HEK293 (cell line): ENCODE data around the gene MAP3K15.

Experiments
- CTCF ChIA-PET: fragments of 350-600 bp; formaldehyde crosslinking; extraction: SDS; loops from one replicate; lab custom pipeline; 2021; ENCODE audit warnings: antibody characterized with exemption; lab: Yijun Ruan, JAX
- POLR2A ChIA-PET: fragments of 300-600 bp; formaldehyde crosslinking; extraction: SDS; loops from one replicate; lab custom pipeline; 2020; ENCODE audit warnings: antibody characterized with exemption, inconsistent platforms; lab: Yijun Ruan, JAX
- H3K27ac ChIP-seq: fragments of 200-500 bp; sonication (Bioruptor generic); 2 replicates; pipeline ENCODE4 v1.5.1; 2014; ENCODE audit warnings: low read depth, low read length, control low read depth, inconsistent platforms; ENCODE audit errors: extremely low read depth
- H3K36me3 ChIP-seq, 2 experiments: fragments of 200-500 bp in 1 of 2; sonication (Bioruptor generic) in 1 of 2; 1 replicate in 1 of 2; 2 replicates in 1 of 2; pipeline ENCODE4 v1.5.1; 2014 to 2017; ENCODE audit warnings: inconsistent platforms in 2 of 2, low read length in 2 of 2; ENCODE audit not compliant: control insufficient read depth in 2 of 2, insufficient read depth in 1 of 2
- H3K4me1 ChIP-seq: fragments of 200-500 bp; sonication (Bioruptor generic); 2 replicates; pipeline ENCODE4 v1.5.1; 2014; ENCODE audit warnings: mild to moderate bottlenecking, low read length, inconsistent platforms; ENCODE audit not compliant: control insufficient read depth, insufficient read depth
- H3K4me3 ChIP-seq: 2 replicates; pipeline ENCODE4 v1.5.1; 2011; ENCODE audit warnings: low read depth, mild to moderate bottlenecking, control low read depth, low read length, moderate library complexity
- H3K9me3 ChIP-seq: fragments of 200-500 bp; sonication (Bioruptor generic); 2 replicates; pipeline ENCODE4 v1.5.1; 2014; ENCODE audit warnings: low read depth, low read length, inconsistent platforms; ENCODE audit not compliant: control insufficient read depth, insufficient read depth
- EGR2 ChIP-seq: fragments of 450-650 bp; formaldehyde crosslinking; IDR thresholded peaks from 2 replicates; pipeline ENCODE4 v1.5.1; 2016; ENCODE audit warnings: low read depth, missing biosample characterization, missing genetic modification characterization
- GFI1B ChIP-seq: fragments of 450-650 bp; formaldehyde crosslinking; IDR thresholded peaks from 2 replicates; pipeline ENCODE4 v1.5.1; 2016; ENCODE audit warnings: missing biosample characterization, missing genetic modification characterization
- GLI2 ChIP-seq: fragments of 450-650 bp; formaldehyde crosslinking; IDR thresholded peaks from 2 replicates; pipeline ENCODE4; 2017; ENCODE audit warnings: missing biosample characterization, missing genetic modification characterization, low read depth, borderline replicate concordance
- IKZF3 ChIP-seq: fragments of 450-650 bp; IDR thresholded peaks from 2 replicates; pipeline ENCODE4 v1.5.0; 2018; ENCODE audit warnings: missing biosample characterization, mild to moderate bottlenecking, missing genetic modification characterization, moderate library complexity
- OVOL3 ChIP-seq: fragments of 450-650 bp; formaldehyde crosslinking; IDR thresholded peaks from 2 replicates; pipeline ENCODE4 v1.5.1; 2016; ENCODE audit warnings: missing biosample characterization, missing genetic modification characterization
- SP2 ChIP-seq: fragments of 450-650 bp; formaldehyde crosslinking; IDR thresholded peaks from 2 replicates; pipeline ENCODE4 v1.5.1; 2016; ENCODE audit warnings: missing biosample characterization, missing genetic modification characterization
- SP3 ChIP-seq: fragments of 450-650 bp; formaldehyde crosslinking; IDR thresholded peaks from 2 replicates; pipeline ENCODE4 v1.5.1; 2016; ENCODE audit warnings: missing biosample characterization, missing genetic modification characterization
- ZFP41 ChIP-seq: fragments of 450-650 bp; formaldehyde crosslinking; IDR thresholded peaks from 2 replicates; pipeline ENCODE4 v1.5.1; 2016; ENCODE audit warnings: missing biosample characterization, missing genetic modification characterization, borderline replicate concordance
- ZNF121 ChIP-seq: fragments of 450-650 bp; formaldehyde crosslinking; IDR thresholded peaks from 2 replicates; pipeline ENCODE4 v1.5.1; 2016; ENCODE audit warnings: missing biosample characterization, missing genetic modification characterization
- ZNF274 ChIP-seq, 2 experiments: fragments of 200-500 bp in 1 of 2; fragments of 450-650 bp in 1 of 2; sonication (Bioruptor generic) in 1 of 2; formaldehyde crosslinking in 1 of 2; IDR thresholded peaks; 2 replicates each; pipeline versions ENCODE4 v1.5.1 to v1.6.1; 2014 to 2016; ENCODE audit warnings: borderline replicate concordance in 1 of 2, inconsistent platforms in 1 of 2, low read length in 1 of 2, missing biosample characterization in 1 of 2, missing genetic modification characterization in 1 of 2
- ZNF391 ChIP-seq: fragments of 450-650 bp; formaldehyde crosslinking; IDR thresholded peaks from 2 replicates; pipeline ENCODE4 v1.5.1; 2016; ENCODE audit warnings: low read depth, missing biosample characterization, missing genetic modification characterization, borderline replicate concordance
- ZNF529 ChIP-seq: fragments of 450-650 bp; formaldehyde crosslinking; IDR thresholded peaks from 2 replicates; pipeline ENCODE4 v1.5.1; 2017; ENCODE audit warnings: missing genetic modification characterization, missing biosample characterization; ENCODE audit not compliant: insufficient replicate concordance
- ZNF544 ChIP-seq: fragments of 450-650 bp; formaldehyde crosslinking; IDR thresholded peaks from 2 replicates; pipeline ENCODE4 v1.5.0; 2017; ENCODE audit warnings: missing biosample characterization, missing genetic modification characterization
- ZNF561 ChIP-seq: fragments of 450-650 bp; IDR thresholded peaks from 2 replicates; pipeline ENCODE4 v1.5.1; 2018; ENCODE audit warnings: missing biosample characterization, missing genetic modification characterization, borderline replicate concordance
- ZNF792 ChIP-seq: fragments of 450-650 bp; formaldehyde crosslinking; IDR thresholded peaks from 2 replicates; pipeline ENCODE4 v1.5.1; 2016; ENCODE audit warnings: missing biosample characterization, missing genetic modification characterization
- TF ChIP-seq, protein P1 (sequence below): fragments of 450-650 bp; formaldehyde crosslinking; IDR thresholded peaks from 2 replicates; pipeline ENCODE4 v1.5.1; 2016; ENCODE audit warnings: missing biosample characterization, missing genetic modification characterization
- TF ChIP-seq, protein P2 (sequence below): fragments of 450-650 bp; formaldehyde crosslinking; IDR thresholded peaks from 2 replicates; pipeline ENCODE4 v1.5.1; 2016; ENCODE audit warnings: missing biosample characterization, missing genetic modification characterization, borderline replicate concordance
- TF ChIP-seq, protein P3 (sequence below): fragments of 450-650 bp; formaldehyde crosslinking; IDR thresholded peaks from 2 replicates; pipeline ENCODE4 v1.5.1; 2016; ENCODE audit warnings: missing biosample characterization, missing genetic modification characterization, borderline replicate concordance
- TF ChIP-seq, protein P4 (sequence below): fragments of 450-650 bp; formaldehyde crosslinking; IDR thresholded peaks from 2 replicates; pipeline ENCODE4 v1.5.1; 2016; ENCODE audit warnings: missing biosample characterization, missing genetic modification characterization

MAP3K15 gene

DNA sequence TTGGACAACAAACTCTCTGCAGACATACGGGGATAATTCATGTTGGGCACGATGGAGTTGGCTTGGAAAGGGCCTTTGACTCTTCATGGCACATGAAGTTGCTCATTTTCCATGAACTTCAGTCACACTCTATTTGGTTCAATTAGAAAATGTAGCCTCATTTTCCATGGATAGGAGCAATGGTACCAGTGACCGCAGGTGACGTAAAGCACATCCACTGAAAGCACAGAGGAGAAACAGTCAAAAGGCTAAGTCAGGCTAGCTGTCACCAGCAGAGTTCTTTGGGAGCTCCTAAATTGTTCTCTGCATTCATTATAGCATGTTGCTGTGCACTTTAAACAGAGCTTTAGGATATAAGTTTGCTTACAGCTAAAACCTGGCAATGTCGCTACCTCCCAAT, 39.9 kb upstream of the MAP3K15 start:
- CTCF ChIA-PET = interaction anchor here (1.7 kb wide), 1 partner anchor 9 kb away, joined by 6 read pairs; no protein-coding TSS in a partner anchor
- Histone ChIP-seq H3K27ac (no peak overlapping the region), H3K9me3 (no peaks in the 10 kb centered on the region), H3K4me1 (no peaks in the 10 kb centered on the region), H3K36me3 (no peaks in the 10 kb centered on the region), H3K4me3 (no peak overlapping the region)
- no peak for TF ChIP-seq ZNF792 (tag by site-specific recombination)
- TF ChIP-seq, protein P1, sequence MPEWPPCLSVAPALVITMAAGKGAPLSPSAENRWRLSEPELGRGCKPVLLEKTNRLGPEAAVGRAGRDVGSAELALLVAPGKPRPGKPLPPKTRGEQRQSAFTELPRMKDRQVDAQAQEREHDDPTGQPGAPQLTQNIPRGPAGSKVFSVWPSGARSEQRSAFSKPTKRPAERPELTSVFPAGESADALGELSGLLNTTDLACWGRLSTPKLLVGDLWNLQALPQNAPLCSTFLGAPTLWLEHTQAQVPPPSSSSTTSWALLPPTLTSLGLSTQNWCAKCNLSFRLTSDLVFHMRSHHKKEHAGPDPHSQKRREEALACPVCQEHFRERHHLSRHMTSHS = no peak
- TF ChIP-seq ZNF274 (IDR thresholded peaks at IDR 0.05; ENCODE audit: low read length) = no peak
- no peak for TF ChIP-seq ZNF274 (tag by site-specific recombination; IDR thresholded peaks at IDR 0.05; ENCODE audit: borderline replicate concordance)
- no peak for TF ChIP-seq GLI2 (tag by site-specific recombination)
- no peak for TF ChIP-seq OVOL3 (tag by site-specific recombination)
- no peak for TF ChIP-seq ZNF529 (tag by site-specific recombination)
- no peak for TF ChIP-seq EGR2 (tag by site-specific recombination)
- TF ChIP-seq, protein P2, sequence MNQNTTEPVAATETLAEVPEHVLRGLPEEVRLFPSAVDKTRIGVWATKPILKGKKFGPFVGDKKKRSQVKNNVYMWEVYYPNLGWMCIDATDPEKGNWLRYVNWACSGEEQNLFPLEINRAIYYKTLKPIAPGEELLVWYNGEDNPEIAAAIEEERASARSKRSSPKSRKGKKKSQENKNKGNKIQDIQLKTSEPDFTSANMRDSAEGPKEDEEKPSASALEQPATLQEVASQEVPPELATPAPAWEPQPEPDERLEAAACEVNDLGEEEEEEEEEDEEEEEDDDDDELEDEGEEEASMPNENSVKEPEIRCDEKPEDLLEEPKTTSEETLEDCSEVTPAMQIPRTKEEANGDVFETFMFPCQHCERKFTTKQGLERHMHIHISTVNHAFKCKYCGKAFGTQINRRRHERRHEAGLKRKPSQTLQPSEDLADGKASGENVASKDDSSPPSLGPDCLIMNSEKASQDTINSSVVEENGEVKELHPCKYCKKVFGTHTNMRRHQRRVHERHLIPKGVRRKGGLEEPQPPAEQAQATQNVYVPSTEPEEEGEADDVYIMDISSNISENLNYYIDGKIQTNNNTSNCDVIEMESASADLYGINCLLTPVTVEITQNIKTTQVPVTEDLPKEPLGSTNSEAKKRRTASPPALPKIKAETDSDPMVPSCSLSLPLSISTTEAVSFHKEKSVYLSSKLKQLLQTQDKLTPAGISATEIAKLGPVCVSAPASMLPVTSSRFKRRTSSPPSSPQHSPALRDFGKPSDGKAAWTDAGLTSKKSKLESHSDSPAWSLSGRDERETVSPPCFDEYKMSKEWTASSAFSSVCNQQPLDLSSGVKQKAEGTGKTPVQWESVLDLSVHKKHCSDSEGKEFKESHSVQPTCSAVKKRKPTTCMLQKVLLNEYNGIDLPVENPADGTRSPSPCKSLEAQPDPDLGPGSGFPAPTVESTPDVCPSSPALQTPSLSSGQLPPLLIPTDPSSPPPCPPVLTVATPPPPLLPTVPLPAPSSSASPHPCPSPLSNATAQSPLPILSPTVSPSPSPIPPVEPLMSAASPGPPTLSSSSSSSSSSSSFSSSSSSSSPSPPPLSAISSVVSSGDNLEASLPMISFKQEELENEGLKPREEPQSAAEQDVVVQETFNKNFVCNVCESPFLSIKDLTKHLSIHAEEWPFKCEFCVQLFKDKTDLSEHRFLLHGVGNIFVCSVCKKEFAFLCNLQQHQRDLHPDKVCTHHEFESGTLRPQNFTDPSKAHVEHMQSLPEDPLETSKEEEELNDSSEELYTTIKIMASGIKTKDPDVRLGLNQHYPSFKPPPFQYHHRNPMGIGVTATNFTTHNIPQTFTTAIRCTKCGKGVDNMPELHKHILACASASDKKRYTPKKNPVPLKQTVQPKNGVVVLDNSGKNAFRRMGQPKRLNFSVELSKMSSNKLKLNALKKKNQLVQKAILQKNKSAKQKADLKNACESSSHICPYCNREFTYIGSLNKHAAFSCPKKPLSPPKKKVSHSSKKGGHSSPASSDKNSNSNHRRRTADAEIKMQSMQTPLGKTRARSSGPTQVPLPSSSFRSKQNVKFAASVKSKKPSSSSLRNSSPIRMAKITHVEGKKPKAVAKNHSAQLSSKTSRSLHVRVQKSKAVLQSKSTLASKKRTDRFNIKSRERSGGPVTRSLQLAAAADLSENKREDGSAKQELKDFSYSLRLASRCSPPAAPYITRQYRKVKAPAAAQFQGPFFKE (tag by site-specific recombination) = no peak
- TF ChIP-seq, protein P3, sequence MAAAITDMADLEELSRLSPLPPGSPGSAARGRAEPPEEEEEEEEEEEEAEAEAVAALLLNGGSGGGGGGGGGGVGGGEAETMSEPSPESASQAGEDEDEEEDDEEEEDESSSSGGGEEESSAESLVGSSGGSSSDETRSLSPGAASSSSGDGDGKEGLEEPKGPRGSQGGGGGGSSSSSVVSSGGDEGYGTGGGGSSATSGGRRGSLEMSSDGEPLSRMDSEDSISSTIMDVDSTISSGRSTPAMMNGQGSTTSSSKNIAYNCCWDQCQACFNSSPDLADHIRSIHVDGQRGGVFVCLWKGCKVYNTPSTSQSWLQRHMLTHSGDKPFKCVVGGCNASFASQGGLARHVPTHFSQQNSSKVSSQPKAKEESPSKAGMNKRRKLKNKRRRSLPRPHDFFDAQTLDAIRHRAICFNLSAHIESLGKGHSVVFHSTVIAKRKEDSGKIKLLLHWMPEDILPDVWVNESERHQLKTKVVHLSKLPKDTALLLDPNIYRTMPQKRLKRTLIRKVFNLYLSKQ = no peak
- no peak for TF ChIP-seq IKZF3 (tag by site-specific recombination)
- TF ChIP-seq ZNF544 (tag by site-specific recombination) = no peak
- TF ChIP-seq ZNF391 (tag by site-specific recombination) = no peak
- no peak for TF ChIP-seq SP3 (tag by site-specific recombination)
- TF ChIP-seq GFI1B = no peak
- TF ChIP-seq ZNF121 (tag by site-specific recombination) = no peak
- TF ChIP-seq SP2 (tag by site-specific recombination) = no peak
- TF ChIP-seq ZNF561 (tag by site-specific recombination) = no peak
- no peak for TF ChIP-seq ZFP41
- TF ChIP-seq, protein P4, sequence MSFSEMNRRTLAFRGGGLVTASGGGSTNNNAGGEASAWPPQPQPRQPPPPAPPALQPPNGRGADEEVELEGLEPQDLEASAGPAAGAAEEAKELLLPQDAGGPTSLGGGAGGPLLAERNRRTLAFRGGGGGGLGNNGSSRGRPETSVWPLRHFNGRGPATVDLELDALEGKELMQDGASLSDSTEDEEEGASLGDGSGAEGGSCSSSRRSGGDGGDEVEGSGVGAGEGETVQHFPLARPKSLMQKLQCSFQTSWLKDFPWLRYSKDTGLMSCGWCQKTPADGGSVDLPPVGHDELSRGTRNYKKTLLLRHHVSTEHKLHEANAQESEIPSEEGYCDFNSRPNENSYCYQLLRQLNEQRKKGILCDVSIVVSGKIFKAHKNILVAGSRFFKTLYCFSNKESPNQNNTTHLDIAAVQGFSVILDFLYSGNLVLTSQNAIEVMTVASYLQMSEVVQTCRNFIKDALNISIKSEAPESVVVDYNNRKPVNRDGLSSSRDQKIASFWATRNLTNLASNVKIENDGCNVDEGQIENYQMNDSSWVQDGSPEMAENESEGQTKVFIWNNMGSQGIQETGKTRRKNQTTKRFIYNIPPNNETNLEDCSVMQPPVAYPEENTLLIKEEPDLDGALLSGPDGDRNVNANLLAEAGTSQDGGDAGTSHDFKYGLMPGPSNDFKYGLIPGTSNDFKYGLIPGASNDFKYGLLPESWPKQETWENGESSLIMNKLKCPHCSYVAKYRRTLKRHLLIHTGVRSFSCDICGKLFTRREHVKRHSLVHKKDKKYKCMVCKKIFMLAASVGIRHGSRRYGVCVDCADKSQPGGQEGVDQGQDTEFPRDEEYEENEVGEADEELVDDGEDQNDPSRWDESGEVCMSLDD (tag by site-specific recombination) = no peak
- POLR2A ChIA-PET = no interaction called here
